Uterus (tissue), 2 donors: Measurements from ENCODE around the gene PLEKHG3.

Experiments used
- CTCF ChIP-seq, 4 experiments: fragments of 200-600 bp in 2 of 4; fragments of 450-650 bp in 2 of 4; sonication (generic) in 2 of 4; IDR thresholded peaks; one replicate each; pipeline ENCODE4 v1.5.1; 2016 to 2019; ENCODE audit warnings: antibody characterized with exemption in 4 of 4, mild to moderate bottlenecking in 2 of 4, moderate library complexity in 1 of 4
- POLR2A ChIP-seq, 2 donors: fragments of 450-650 bp; IDR thresholded peaks; one replicate each; pipeline ENCODE4 v1.6.1; 2016; ENCODE audit warnings: antibody characterized with exemption in 2 of 2, mild to moderate bottlenecking in 1 of 2, moderate library complexity in 1 of 2

- no peak for TF ChIP-seq POLR2A (IDR thresholded peaks at IDR 0.05)
- no peak for TF ChIP-seq CTCF (IDR thresholded peaks at IDR 0.05)
Observed at GRCh38 chr14:64726585-64726890, 22.3 kb downstream of the PLEKHG3 start.
